Activated T-helper 1 cell treated with anti-CD3 and anti-CD28 coated beads, Interleukin-2, amount 50 U/mL, for 16 hours (primary cell): ENCODE measurements around the gene CACNA1C.

ENCODE experiments used
- DNase-seq, 2 donors: peaks; one replicate each; pipeline ENCODE4 v3.0.0-alpha.2; 2020; ENCODE audit warnings: low read depth in 1 of 2, low spot score in 1 of 2

The CACNA1C gene

DNA sequence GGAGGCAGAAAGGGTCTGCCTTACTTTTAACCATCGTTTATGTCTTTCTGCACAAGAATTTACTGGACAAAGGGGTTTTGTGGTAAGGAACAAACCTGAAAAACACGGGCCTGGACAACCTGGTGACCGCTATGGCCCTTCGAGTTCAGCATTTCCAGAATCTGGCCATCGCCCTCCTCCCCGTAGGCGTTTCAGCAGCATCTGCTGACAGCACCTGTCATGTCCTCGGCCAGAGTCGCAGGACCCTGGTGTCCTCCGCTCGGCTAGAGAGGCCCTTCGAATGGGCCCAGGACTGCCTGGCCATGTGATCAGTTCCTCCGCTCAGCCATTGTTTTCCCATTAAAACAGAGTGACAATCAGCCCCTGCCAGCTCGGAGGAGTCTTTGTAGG is 599.2 kb downstream of the CACNA1C start:
- DNase-seq: no peak

DNA sequence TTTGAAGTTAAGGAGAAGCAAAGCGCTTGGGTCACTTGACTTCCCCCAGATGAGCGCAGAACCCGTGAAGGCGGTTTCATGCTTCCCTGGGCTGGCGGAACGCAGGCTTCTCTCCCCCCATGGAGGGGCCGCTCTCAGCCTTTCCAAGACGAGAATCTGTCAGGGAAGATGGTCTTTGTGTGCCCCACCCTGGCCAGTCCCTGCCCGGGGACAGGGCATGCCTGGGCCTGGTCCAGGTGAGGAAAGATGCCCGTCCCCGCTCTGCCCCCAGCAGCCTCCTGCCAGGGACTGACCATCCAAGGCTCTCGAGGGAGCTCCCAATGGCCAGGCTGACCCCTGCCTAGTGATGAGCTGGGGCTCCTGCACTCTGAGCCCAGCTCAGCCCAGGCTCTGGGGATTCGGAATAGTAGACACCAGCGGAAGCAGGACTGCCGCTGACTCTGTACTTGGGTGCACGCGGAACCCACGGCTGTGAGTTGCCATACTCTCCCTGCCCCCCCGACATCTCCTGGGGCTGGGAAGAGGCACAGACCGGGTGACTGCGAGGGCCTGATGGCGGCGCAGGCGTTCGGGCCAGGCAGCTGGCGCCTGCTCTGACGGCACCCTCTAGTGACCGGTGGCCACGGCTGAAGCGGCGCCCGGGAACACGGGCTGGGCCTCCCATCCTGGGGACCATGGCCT is 599.8 kb downstream of the CACNA1C start:
- no peak for DNase-seq

DNA sequence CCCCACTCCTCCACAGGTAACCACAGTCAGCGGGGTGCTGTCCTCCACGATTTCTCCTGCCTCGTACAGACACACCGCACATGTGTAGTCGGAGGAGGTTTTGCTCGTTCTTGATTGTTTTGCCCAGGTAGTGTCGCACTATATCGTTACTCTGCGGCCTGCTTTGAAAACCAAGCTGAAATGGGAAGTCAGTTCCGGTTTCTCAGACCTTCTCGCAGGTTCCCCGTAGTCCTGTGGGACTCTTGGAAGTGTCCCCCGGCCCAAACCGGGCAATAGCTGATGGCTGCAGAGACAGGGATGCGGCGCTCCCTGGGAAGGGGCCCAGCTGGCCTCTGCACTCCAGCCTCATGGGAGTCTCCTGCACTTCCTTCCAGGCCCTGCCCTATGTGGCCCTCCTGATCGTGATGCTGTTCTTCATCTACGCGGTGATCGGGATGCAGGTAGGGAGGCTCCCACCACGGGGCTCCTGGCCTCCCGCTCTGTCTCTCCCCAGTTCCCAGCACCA is 600.7 kb downstream of the CACNA1C start:
- no peak for DNase-seq

DNA sequence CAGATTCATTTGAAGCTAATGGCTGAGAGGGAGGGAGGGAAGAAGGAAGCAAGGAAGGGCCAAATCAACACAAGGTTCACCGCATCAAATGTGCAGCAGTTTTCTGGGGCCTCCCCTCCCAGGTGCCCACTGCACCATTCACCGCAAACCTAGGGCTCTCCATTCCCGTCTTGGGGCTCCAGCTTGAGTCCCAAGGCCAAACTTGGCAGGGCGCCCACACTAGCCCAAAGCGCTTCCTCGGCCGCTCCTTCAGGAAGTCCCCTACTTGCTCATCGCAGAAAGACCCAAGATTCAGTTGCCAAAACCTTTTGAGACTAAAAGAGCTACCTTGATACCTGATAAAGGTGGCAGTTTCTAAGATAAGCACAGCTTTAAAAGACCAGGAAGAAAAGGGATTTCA is 601.5 kb downstream of the CACNA1C start:
- DNase-seq: no peak

DNA sequence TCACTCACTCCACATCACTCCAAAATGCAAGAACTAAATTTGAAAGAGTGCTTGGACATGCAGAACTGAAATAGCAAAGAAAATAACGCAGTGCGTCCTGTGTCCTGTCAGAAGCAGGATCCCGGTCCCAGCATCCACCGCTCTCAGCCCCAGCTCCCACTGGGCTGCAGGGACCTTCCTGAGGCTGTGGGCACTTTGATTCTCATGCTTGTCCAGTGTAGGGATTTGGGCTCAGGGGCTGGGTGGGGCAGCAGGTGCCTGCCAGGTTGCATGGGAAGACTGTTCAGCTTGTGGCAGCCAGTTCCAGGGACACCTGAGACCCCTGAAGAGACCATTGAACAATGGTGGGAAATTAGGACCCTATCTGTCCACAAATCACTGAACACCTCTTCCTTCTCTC is 602.0 kb downstream of the CACNA1C start:
- DNase-seq: no peak

DNA sequence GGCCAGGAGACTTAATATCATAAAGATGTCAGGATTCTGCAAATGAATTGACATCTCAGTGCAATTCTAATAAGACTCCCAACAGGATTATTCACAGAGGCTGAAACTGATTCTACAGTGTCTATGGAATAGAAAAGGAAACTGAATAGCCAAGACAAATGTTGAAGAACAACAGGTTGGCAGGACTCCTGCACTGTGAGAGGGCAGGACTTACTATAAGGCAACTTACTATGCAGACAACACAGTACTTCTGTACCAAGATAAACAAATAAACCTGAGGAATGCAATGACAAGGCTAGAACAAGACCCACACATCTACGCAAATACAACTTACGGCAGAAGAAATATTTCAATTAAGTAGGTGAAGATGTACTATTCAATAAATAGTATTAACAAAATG is 609.7 kb downstream of the CACNA1C start:
- no peak for DNase-seq

DNA sequence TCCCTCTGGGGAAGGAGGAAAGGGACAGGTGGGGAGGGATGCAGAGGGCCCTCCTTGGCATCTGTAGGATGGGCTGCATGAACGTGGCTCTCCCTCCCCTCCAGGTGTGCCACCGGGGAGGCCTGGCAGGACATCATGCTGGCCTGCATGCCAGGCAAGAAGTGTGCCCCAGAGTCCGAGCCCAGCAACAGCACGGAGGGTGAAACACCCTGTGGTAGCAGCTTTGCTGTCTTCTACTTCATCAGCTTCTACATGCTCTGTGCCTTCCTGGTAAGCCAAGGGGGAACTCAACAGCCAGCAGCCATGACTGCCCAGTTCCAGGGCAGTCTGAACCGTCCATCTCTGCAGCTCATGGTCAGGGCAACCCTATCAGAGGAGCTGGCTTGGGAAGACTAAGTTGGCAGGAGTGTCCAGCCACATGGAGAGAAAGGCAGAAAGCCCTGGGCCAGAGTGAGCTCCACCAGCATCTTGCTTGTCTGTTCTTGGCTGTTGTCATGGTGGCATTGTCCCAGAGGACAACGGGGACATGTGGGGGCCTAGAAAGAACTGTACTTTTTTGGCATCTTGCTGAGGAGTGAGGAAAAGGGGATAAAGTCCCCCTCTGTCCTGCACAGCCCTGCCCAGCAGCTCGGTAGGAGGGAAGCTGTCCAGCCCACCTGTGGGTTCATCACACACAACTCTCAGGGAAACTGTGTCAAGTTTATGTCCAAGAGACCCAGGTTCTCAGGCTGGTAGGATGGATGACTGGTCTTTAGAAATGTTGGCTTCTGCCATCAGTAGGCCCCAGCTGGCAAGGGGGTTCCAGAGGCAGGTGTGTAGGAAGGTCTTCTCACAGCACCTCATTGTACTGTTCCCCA is 612.2 kb downstream of the CACNA1C start:
- no peak for DNase-seq

DNA sequence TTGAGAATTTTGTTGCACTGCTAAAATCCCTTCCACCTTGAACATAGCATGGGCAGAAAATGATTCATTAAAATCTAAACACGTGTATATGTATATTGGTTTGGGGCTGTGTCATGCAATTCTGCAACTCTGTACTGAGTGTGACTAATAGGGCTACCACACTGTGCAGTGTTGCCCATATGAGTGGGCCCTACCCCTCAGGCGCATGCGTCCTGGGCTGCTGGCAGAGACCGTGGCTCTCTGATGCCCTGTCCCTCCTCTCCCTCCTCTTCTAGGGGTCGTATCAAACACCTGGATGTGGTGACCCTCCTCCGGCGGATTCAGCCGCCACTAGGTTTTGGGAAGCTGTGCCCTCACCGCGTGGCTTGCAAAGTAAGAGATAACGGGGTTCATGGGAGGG is 613.6 kb downstream of the CACNA1C start:
- no peak for DNase-seq

DNA sequence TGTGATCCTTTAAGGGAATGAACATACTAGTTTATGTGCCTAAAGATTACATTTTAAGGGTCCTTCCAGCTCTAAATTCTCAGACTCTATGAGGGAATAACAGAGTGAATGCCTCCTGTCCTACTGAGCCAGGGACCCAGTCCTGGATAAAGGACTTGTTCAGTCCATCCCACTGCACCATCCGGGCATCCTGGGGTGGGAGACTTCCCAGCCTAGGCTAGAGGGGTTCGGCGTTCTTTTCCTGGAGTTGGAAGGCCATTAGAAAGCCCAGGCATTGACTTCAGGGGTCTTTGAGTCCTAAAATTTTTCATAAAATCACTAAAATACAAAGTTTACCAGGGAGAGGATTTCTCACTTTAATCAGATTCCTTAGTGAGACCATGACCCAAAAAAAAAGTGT is 614.1 kb downstream of the CACNA1C start:
- no peak for DNase-seq

DNA sequence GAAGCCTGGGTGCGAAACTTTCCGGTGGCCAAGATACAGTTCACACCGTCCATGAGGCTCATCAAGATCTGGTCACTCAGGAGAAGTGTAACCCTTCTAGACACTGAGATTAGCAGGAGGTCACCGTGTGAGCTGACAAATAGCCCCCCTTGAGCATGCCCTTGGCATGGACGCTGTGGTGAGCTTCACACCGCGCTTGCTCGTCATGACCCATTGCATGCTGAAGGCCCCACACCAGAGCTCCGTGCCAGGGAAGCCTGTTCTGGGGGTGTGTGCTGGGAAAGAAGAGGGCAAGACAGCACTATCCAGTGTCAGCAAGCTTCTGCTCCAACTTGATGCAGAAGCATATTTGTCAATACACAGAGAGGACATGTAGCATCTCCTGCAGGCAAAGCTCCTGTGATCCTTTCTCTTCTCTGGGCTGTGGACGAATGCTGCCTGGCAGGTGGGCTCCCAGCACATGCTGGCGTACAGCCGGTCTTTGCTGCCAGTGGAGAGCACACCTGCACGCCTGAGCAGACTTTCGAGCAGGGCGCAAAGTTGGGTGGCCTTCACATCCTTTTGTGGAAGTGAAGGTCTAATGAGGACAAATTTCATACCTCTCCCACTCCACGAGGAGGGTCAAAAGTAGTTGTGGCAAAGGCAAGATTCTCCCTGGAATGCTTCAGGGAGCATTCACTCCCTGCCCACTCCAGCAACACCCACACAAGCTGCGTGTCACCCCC is 615.1 kb downstream of the CACNA1C start:
- no peak for DNase-seq

DNA sequence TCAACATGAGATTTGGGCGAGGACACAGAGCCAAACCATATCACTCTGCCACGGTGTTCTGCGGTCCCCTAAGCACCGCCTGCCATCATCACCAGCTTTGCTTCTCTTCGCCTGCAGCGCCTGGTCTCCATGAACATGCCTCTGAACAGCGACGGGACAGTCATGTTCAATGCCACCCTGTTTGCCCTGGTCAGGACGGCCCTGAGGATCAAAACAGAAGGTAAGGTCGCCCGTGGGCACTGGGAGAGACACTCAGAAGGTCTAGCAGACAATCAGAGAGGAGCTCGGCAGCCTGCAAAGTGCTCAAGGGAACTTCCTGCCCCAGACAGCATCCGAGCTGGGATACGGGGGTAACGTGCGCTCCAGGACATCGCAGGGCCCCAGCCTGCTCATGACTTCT is 616.0 kb downstream of the CACNA1C start:
- no peak for DNase-seq

DNA sequence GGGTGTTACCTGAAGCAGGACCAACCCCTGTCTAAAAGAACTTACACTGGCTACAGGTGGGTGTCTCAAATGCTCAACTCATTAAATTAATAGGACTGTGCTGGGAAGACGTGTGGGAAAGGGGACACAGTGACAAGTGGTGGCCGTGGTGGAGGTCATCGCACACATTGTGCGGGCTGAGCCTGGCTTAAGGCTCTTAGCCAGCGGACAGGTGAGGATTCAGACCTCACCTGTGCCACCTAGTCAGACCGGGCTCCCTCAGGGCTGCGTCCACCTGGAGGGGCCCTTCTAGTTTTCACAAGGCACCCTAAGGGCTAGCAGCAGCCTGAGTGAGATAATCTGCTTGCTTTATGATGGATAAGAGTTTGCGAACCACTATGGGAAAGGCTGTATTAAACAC is 616.8 kb downstream of the CACNA1C start:
- no peak for DNase-seq

DNA sequence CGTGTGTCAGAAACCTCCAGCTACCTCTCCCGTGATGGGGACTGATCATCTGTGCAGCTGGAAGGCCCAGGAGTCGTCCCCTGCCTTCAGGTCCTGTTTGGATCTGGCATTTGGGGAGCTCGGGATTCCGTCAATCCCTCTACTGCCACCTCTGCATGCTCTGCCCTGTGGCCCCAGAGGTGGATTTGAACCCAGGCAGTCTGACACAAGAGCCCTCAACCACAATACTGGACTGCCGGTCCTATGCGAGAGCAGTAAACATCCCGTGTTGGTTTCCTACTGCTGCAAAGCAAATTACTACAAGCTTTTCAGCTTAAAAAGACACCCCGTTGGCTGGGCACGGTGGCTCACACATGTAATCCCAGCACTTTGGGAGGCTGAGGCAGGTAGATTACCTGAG is 620.1 kb downstream of the CACNA1C start:
- no peak for DNase-seq

DNA sequence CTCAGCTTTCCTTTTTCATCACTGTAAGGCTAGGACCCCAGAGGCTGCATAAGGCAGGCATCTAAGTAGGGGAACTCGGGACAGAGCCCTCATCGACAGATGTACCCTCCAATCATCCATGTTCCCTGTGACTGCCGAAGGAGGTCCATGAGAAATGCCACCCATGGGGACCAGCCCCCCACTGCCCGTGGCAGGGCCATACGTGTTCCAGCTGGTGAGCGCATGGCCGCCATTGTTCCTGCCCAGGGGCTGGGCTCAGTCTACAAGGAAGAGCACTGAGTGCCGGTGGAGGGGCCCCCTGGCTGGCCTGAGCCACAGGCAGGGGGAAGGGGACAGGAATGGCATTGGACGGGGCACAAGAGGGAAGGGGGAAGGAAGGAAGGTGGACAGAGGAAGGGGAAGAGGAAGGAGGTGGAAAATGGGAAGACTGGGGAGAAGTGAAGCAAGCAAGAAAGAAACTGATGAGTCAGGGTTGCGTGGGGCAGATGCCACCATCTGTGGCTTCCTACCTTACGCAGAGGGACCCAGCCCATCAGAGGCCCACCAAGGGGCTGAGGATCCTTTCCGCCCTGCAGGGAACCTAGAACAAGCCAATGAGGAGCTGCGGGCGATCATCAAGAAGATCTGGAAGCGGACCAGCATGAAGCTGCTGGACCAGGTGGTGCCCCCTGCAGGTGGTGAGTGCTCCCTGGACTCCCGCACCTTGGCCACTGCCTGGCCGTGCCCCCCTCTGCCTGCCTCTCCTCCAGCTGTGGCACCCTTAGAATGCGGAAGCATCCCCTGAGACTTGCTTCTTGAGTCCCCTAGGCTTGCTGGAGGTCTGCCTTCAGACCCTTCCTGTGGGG is 621.4 kb downstream of the CACNA1C start:
- DNase-seq: no peak

DNA sequence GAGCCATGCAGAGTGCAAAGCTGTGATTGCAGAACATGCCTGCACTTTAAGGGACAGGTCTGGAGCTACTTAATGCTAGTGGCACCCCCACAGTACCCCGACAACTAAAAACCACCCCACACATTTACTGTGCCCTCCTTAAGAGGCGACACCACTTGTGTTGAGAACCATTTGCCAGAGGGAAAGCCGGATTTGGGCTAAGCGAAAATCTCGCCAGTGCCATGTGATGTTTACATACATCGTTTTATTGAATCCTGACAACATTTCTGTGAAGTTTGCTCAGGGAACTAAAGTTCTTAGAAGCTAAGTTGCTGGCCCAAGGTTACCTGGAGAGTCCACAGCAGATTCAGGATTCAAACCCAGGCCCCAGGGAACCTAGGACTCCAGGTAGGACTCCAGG is 623.0 kb downstream of the CACNA1C start:
- no peak for DNase-seq

DNA sequence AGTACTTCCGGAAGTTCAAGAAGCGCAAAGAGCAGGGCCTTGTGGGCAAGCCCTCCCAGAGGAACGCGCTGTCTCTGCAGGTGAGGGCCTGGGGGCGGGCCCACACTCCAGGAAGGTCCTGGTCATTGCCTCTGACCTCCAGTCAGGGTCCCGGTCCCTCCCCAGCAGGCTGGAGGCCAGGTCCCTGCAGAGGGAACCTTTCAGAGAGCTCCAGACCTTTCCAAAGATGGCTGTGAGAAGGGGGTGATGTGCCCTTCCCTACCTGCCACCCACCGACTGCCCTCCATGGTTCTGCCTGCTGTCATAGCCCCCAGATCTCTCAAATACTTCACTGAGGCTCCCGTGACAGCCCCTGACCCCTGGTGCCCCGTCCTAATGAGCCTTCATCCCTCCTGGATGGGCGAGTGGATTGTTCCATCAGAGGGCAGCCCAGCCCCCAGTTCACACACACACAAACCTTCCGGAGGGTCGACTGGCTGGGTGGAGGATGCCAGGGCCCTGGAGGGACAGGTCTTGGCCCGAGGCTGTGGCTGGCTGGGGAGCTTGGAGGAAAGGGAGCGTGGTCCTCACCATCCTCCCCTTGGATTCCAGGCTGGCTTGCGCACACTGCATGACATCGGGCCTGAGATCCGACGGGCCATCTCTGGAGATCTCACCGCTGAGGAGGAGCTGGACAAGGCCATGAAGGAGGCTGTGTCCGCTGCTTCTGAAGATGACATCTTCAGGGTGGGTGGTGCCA is 624.5 kb downstream of the CACNA1C start:
- no peak for DNase-seq

DNA sequence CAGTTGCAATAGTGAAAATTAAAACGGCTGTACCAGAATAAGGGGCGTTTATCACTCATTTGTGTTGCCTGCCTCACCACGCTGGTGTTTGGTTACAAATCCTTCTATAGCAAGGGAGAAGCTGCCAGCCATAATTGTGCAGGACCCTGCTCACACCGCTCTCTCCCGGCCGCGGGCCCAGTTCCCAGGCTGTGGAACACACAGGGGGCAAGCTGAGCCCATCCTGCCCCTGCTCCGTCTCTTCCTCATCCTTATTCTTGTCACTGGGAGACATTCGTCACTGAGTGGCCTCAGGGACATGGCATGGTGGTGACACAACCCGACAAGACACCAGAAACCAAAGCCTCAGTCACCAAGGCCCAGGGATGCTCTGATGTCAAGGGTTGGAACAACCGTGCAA is 625.6 kb downstream of the CACNA1C start:
- DNase-seq: no peak

DNA sequence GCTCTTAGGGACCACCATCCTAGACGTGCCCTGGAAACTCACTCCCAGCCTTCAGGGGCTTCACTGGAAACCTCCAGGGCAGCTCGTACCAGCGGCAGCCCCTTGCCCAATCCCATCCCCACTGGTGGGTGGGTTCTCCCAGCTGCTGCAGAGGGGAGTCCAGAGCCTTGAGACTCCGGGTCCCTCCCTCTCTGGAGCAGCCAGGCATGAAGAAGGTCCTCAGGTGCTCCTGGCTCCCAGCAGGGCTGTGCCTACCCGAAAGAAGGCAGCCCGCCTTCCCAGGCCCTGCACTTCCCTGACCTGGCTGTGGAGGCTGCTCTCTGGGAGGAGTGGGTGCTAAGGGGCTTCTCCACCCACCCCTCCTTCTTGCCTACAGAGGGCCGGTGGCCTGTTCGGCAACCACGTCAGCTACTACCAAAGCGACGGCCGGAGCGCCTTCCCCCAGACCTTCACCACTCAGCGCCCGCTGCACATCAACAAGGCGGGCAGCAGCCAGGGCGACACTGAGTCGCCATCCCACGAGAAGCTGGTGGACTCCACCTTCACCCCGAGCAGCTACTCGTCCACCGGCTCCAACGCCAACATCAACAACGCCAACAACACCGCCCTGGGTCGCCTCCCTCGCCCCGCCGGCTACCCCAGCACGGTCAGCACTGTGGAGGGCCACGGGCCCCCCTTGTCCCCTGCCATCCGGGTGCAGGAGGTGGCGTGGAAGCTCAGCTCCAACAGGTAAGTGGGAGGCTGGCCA is 626.5 kb downstream of the CACNA1C start:
- no peak for DNase-seq

DNA sequence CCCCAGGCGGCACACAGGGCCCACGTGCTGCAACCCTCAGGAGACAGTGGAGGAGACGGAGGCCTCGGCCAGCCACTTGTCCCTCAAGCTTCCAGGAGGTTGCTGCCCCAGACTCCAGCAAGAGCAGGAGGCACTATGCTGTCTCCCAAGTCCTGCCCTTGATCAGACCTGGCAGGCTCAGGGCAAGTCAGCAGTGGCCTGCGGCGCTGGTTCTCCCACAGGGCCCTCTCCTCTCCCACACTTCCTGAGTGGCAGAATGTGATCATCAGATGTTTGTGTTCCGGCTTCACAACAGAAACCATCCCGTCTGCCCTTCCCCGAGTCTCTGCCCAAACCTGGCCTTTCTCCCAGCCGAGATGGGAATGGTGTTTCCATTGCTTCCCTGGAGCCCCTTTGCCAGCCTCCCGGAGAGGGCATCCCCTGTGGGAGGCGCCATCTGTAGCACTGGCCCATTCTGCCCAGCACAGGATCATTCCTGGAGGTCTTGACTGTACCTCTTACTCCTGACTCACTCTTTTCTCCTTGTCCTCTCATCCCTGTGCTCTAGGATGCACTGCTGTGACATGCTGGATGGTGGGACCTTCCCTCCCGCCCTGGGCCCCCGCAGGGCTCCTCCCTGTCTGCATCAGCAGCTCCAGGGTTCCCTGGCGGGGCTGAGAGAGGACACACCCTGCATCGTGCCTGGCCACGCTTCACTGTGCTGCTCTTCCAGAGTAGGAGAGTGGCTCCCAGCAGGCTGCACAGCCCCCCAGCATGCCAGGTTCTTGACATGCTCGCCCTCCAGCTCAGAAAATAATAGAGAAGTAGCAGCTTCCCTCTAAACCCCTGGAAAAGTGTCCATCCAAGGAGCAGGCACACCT is 627.3 kb downstream of the CACNA1C start:
- no peak for DNase-seq
